BJ (cell line): Measurements from ENCODE around the gene BEST1. TPM values are rescaled to one million over a fixed set of nuclear protein-coding genes. Genes with fewer than 3 reads are reported as not detected.

Source experiments
- CTCF ChIA-PET: fragments of 350-600 bp; formaldehyde crosslinking; extraction: SDS; loops from one replicate; lab custom pipeline; 2021; ENCODE audit warnings: antibody characterized with exemption, inconsistent platforms; lab: Yijun Ruan, JAX
- POLR2A ChIA-PET: fragments of 300-600 bp; sonication (Branson Sonifier 250); formaldehyde crosslinking; extraction: SDS; loops from one replicate; lab custom pipeline; 2021; ENCODE audit warnings: antibody characterized with exemption; lab: Charles Lee
- DNase-seq: peaks from one replicate; pipeline ENCODE4 v3.0.0-alpha.2; 2011; ENCODE audit warnings: low read depth
- H3K27me3 ChIP-seq: 2 replicates; pipeline ENCODE4 v1.6.0; 2011; ENCODE audit warnings: low read length; ENCODE audit not compliant: control insufficient read depth, insufficient read depth
- H3K36me3 ChIP-seq: 2 replicates; pipeline ENCODE4 v1.5.1; 2011; ENCODE audit warnings: low read length; ENCODE audit not compliant: control insufficient read depth, insufficient read depth
- H3K4me3 ChIP-seq: 2 replicates; pipeline ENCODE4 v1.5.1; 2011; ENCODE audit warnings: low read depth, mild to moderate bottlenecking, control low read depth, low read length
- polyA plus RNA-seq: library from polyadenylated mRNA; depleted of rRNA; stranded (reverse); fragments of >200 nt; gene quantifications from 2 replicates; pipeline ENCODE4 v1.2.3, GENCODE V29; 2011
- TF ChIP-seq, protein P1 (sequence below): IDR thresholded peaks from 2 replicates; pipeline ENCODE4 v1.5.1; 2011; ENCODE audit warnings: low read depth, mild to moderate bottlenecking, control low read depth, inconsistent platforms, low read length, moderate library complexity; ENCODE audit not compliant: insufficient read depth

BEST1 gene
- polyA plus RNA-seq, 1 experiment, result 6.4 TPM

- Histone ChIP-seq H3K4me3 (no peak overlapping the region), H3K36me3 (peaks cover 14% of the 10 kb centered on the region), H3K27me3 (no peaks in the 10 kb centered on the region)
- no peak for DNase-seq
- TF ChIP-seq, protein P1, sequence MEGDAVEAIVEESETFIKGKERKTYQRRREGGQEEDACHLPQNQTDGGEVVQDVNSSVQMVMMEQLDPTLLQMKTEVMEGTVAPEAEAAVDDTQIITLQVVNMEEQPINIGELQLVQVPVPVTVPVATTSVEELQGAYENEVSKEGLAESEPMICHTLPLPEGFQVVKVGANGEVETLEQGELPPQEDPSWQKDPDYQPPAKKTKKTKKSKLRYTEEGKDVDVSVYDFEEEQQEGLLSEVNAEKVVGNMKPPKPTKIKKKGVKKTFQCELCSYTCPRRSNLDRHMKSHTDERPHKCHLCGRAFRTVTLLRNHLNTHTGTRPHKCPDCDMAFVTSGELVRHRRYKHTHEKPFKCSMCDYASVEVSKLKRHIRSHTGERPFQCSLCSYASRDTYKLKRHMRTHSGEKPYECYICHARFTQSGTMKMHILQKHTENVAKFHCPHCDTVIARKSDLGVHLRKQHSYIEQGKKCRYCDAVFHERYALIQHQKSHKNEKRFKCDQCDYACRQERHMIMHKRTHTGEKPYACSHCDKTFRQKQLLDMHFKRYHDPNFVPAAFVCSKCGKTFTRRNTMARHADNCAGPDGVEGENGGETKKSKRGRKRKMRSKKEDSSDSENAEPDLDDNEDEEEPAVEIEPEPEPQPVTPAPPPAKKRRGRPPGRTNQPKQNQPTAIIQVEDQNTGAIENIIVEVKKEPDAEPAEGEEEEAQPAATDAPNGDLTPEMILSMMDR, result no peak
- POLR2A ChIA-PET, result no interaction called here
- CTCF ChIA-PET, result interaction anchor here (0.5 to 5.0 kb wide), 11 partner anchors 10 to 200 kb away, joined by 3 to 57 read pairs (median 4); no protein-coding TSS in a partner anchor
These were observed 42.1 kb upstream of the BEST1 start for GRCh38 chr11:61907871-61908729.

DNA sequence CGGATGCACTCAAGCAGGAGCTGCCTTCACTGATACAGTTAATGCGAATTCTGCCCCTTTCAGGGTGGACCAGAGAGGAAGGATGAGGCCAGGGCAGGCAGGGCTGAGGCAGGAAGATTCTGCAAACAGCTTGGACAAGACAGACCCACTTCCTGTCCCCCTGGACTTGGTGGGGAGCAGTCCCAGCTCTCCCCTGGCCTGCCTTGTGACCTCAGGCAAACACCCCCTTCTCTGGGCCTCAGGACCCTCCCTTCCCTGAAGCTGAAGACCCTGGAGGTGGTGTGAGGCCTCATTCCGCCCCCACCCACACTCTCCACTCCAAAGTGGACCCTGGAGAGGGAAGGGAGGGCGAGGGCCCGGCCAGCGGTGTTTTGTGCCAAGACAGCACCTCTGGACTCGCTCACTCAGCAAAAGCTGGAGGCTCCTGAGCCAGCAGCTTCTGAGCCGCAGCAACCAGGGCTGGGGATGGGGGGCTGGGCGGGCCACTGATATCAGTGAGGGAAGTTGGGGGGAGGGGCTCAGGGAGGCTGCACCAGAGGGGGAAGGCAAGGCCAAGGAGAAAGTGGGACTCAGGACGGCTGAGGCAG, 41.3 kb upstream of the BEST1 start:
- ChIA-PET CTCF (interaction anchor here (0.5 to 5.0 kb wide), 9 partner anchors 10 to 199 kb away, joined by 3 to 57 read pairs (median 4); no protein-coding TSS in a partner anchor), POLR2A (no interaction called here)
- TF ChIP-seq, protein P1, result no peak
- peaks cover 14% of the 10 kb centered on the region for H3K36me3 ChIP-seq
- H3K4me3 ChIP-seq, result no peak overlapping the region
- DNase-seq, result no peak
- H3K27me3 ChIP-seq, result no peaks in the 10 kb centered on the region

DNA sequence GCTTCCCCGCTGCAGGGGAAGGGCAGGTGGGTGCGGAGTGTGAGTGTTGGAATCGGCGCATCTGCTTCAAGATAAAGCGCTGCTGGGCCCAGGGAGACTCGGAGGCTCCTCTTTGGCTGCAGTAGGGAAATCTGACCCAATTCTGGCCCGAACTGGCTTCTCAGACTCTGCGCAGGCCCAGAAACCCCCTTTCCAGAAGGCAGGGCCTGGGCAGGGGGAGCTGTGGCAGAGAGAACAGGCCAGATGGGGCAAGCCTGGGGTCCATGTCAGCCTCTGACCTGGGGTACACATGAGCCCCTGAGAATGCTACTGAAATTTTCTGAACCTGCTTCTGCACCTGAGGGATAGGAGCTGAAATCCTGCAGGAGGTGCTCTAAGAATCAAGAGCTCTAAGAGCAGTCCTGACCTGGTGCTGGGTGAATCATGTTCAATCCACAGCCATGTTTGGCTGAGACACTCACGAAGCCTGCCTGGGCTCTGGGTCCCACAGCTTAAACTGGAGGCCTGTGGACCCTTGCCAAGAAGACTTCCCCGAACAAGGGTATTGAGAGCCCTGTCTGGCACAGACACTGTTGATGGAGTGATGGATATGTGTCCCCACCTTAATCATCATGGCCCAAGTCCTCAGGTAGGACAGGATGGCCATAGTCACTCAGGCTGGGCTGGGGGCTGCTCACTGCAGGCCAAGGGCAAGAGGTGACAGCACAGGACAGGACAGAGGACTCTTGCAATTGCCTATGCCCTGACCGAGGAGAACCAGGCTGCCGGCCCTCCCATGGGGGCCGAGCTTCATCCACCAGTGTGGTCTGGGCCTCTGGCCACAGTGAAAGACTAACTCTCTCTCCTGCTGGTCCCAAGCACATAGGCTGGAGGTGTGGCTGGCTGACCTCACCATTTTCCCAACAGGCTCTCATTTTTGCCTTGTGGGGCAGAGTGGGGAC, 39.7 kb upstream of the BEST1 start:
- H3K36me3 ChIP-seq, result peaks cover 8% of the 10 kb centered on the region
- H3K4me3 ChIP-seq, result no peak overlapping the region
- POLR2A ChIA-PET, result no interaction called here
- DNase-seq, result no peak
- CTCF ChIA-PET, result interaction anchor here (1.1 to 5.0 kb wide), 3 partner anchors 12 to 37 kb away, joined by 4 to 57 read pairs (median 5); no protein-coding TSS in a partner anchor
- TF ChIP-seq, protein P1, result no peak
- H3K27me3 ChIP-seq, result no peaks in the 10 kb centered on the region

DNA sequence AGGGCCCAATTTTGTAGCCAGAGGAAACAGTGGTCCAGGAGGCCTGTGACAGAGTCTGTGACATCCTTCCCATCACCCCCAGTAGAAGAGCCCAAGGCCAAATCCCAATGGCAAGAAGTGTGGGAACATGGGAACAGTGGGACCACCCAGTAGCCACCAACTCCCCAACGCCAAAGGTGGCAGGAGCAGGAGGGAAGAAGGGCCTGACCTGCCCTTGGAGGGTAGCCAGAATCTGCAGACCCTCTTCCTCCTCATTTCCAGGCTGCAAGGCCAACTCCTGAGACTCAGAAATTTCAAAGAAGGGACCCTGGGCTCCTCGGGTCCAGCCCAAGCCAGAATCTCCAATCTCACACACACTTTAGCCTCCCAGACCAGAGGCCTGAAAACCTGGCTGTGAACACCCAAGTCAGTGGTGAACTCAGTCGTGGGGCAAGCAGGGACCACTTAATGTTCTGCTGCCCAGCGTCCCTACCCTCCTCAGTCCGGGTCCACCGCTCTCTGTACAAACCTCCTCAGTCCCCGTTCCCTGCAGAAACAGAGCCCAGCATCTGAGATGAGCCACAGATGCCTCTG, 38.9 kb upstream of the BEST1 start:
- TF ChIP-seq, protein P1, result no peak
- H3K4me3 ChIP-seq, result no peak overlapping the region
- no peaks in the 10 kb centered on the region for H3K27me3 ChIP-seq
- peaks cover 6% of the 10 kb centered on the region for H3K36me3 ChIP-seq
- POLR2A ChIA-PET, result no interaction called here
- CTCF ChIA-PET, result interaction anchor here (0.6 to 5.0 kb wide), 4 partner anchors 13 to 37 kb away, joined by 3 to 57 read pairs (median 4); no protein-coding TSS in a partner anchor
- DNase-seq, result no peak
